ENCODE data around the gene CELF2.

CELF2 gene

GRCh38 chr10:11176746-11177145 is 159.1 kb downstream of the CELF2 start:
- Histone ChIP-seq H3K9ac (ENCODE audit: low read length) (no peak overlapping the region), H3K9me3 (ENCODE audit: insufficient read depth, low read length) (no peaks in the 10 kb centered on the region), H3K79me2 (ENCODE audit: insufficient read depth, low read length) (no peaks in the 10 kb centered on the region), H3K27ac (ENCODE audit: low read depth, low read length) (no peak overlapping the region), H2AFZ (ENCODE audit: low read depth, low read length, severe bottlenecking) (no peak overlapping the region), H3K4me3 (ENCODE audit: insufficient read depth, low read length, poor library complexity, severe bottlenecking) (no peak overlapping the region), H3K27me3 (ENCODE audit: low read length) (no peaks in the 10 kb centered on the region), H3K9me2 (replicated peaks; ENCODE audit: insufficient read depth, low read length) (no peaks in the 10 kb centered on the region), H4K20me1 (ENCODE audit: low read depth, low read length) (no peaks in the 10 kb centered on the region), H3K4me2 (ENCODE audit: low read depth, low read length, poor library complexity, severe bottlenecking) (peak overlapping the region; percentile 41), H3K36me3 (ENCODE audit: low read length) (no peaks in the 10 kb centered on the region), H3F3A (ENCODE audit: insufficient read depth) (peaks cover 4% of the 10 kb centered on the region; the same call in 1 of the 2 replicates)
- no peak for TF ChIP-seq EZH2phosphoT487 (conservative IDR thresholded peaks at IDR 0.05; ENCODE audit: low read length)
- TF ChIP-seq, protein P1, sequence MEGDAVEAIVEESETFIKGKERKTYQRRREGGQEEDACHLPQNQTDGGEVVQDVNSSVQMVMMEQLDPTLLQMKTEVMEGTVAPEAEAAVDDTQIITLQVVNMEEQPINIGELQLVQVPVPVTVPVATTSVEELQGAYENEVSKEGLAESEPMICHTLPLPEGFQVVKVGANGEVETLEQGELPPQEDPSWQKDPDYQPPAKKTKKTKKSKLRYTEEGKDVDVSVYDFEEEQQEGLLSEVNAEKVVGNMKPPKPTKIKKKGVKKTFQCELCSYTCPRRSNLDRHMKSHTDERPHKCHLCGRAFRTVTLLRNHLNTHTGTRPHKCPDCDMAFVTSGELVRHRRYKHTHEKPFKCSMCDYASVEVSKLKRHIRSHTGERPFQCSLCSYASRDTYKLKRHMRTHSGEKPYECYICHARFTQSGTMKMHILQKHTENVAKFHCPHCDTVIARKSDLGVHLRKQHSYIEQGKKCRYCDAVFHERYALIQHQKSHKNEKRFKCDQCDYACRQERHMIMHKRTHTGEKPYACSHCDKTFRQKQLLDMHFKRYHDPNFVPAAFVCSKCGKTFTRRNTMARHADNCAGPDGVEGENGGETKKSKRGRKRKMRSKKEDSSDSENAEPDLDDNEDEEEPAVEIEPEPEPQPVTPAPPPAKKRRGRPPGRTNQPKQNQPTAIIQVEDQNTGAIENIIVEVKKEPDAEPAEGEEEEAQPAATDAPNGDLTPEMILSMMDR (IDR thresholded peaks at IDR 0.05; ENCODE audit: insufficient read depth, low read length, poor library complexity, severe bottlenecking): no peak

GRCh38 chr10:11177381-11177780 is 159.7 kb downstream of the CELF2 start:
- H3K9me3 ChIP-seq (ENCODE audit: insufficient read depth, low read length): no peaks in the 10 kb centered on the region
- H3K9me2 ChIP-seq (replicated peaks; ENCODE audit: insufficient read depth, low read length): no peaks in the 10 kb centered on the region
- no peaks in the 10 kb centered on the region for H3K27me3 ChIP-seq (ENCODE audit: low read length)
- H3F3A ChIP-seq (ENCODE audit: insufficient read depth): peaks cover 4% of the 10 kb centered on the region; the same call in 1 of the 2 replicates
- no peaks in the 10 kb centered on the region for H3K36me3 ChIP-seq (ENCODE audit: low read length)
- H3K4me2 ChIP-seq (ENCODE audit: low read depth, low read length, poor library complexity, severe bottlenecking): no peak overlapping the region
- no peak overlapping the region for H2AFZ ChIP-seq (ENCODE audit: low read depth, low read length, severe bottlenecking)
- H4K20me1 ChIP-seq (ENCODE audit: low read depth, low read length): no peaks in the 10 kb centered on the region
- no peak overlapping the region for H3K4me3 ChIP-seq (ENCODE audit: insufficient read depth, low read length, poor library complexity, severe bottlenecking)
- H3K79me2 ChIP-seq (ENCODE audit: insufficient read depth, low read length): no peaks in the 10 kb centered on the region
- TF ChIP-seq, protein P1 (IDR thresholded peaks at IDR 0.05; ENCODE audit: insufficient read depth, low read length, poor library complexity, severe bottlenecking): no peak
- TF ChIP-seq EZH2phosphoT487 (conservative IDR thresholded peaks at IDR 0.05; ENCODE audit: low read length): no peak
- no peak overlapping the region for H3K9ac ChIP-seq (ENCODE audit: low read length)
- no peak overlapping the region for H3K27ac ChIP-seq (ENCODE audit: low read depth, low read length)

GRCh38 chr10:11177926-11178471 is 160.3 kb downstream of the CELF2 start:
- Histone ChIP-seq H3K4me2 (ENCODE audit: low read depth, low read length, poor library complexity, severe bottlenecking) (peak overlapping the region; percentile 50), H3K36me3 (ENCODE audit: low read length) (no peaks in the 10 kb centered on the region), H3F3A (ENCODE audit: insufficient read depth) (peaks cover 4% of the 10 kb centered on the region; the same call in 1 of the 2 replicates), H4K20me1 (ENCODE audit: low read depth, low read length) (no peaks in the 10 kb centered on the region), H3K79me2 (ENCODE audit: insufficient read depth, low read length) (no peaks in the 10 kb centered on the region; the same call in 1 of the 2 replicates), H3K9me2 (replicated peaks; ENCODE audit: insufficient read depth, low read length) (no peaks in the 10 kb centered on the region), H3K4me3 (ENCODE audit: insufficient read depth, low read length, poor library complexity, severe bottlenecking) (peak overlapping the region; percentile 0), H3K27me3 (ENCODE audit: low read length) (no peaks in the 10 kb centered on the region), H3K9me3 (ENCODE audit: insufficient read depth, low read length) (no peaks in the 10 kb centered on the region), H3K9ac (ENCODE audit: low read length) (peak overlapping the region; percentile 10; the same call in 1 of the 2 replicates), H2AFZ (ENCODE audit: low read depth, low read length, severe bottlenecking) (no peak overlapping the region), H3K27ac (ENCODE audit: low read depth, low read length) (peak overlapping the region; percentile 29)
- TF ChIP-seq, protein P1 (IDR thresholded peaks at IDR 0.05; ENCODE audit: insufficient read depth, low read length, poor library complexity, severe bottlenecking): no peak
- no peak for TF ChIP-seq EZH2phosphoT487 (conservative IDR thresholded peaks at IDR 0.05; ENCODE audit: low read length)

All from SU-DHL-6 (cell line).